ENCODE data around the gene DGCR2.
A peak's percentile ranks its signal among the peaks of the same experiment; 100 is the strongest.
"Not testable (repeated sequence)": the region's sequence is repeated elsewhere in the genome, so short reads cannot be mapped to it uniquely, and the experiment has no call there.

DGCR2 gene, protein sequence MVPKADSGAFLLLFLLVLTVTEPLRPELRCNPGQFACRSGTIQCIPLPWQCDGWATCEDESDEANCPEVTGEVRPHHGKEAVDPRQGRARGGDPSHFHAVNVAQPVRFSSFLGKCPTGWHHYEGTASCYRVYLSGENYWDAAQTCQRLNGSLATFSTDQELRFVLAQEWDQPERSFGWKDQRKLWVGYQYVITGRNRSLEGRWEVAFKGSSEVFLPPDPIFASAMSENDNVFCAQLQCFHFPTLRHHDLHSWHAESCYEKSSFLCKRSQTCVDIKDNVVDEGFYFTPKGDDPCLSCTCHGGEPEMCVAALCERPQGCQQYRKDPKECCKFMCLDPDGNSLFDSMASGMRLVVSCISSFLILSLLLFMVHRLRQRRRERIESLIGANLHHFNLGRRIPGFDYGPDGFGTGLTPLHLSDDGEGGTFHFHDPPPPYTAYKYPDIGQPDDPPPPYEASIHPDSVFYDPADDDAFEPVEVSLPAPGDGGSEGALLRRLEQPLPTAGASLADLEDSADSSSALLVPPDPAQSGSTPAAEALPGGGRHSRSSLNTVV

GRCh38 chr22:19122143-19122751 lies at the start of gene DGCR2:
TSS of gene DGCR2 (minus strand) at chr22:19122412. CDS start at chr22:19122206, 206 bp downstream.
- DNase-seq, result peak; percentile 96

GRCh38 chr22:19169947-19170318 lies 47.7 kb upstream of the DGCR2 start:
- no peak for DNase-seq

DNA sequence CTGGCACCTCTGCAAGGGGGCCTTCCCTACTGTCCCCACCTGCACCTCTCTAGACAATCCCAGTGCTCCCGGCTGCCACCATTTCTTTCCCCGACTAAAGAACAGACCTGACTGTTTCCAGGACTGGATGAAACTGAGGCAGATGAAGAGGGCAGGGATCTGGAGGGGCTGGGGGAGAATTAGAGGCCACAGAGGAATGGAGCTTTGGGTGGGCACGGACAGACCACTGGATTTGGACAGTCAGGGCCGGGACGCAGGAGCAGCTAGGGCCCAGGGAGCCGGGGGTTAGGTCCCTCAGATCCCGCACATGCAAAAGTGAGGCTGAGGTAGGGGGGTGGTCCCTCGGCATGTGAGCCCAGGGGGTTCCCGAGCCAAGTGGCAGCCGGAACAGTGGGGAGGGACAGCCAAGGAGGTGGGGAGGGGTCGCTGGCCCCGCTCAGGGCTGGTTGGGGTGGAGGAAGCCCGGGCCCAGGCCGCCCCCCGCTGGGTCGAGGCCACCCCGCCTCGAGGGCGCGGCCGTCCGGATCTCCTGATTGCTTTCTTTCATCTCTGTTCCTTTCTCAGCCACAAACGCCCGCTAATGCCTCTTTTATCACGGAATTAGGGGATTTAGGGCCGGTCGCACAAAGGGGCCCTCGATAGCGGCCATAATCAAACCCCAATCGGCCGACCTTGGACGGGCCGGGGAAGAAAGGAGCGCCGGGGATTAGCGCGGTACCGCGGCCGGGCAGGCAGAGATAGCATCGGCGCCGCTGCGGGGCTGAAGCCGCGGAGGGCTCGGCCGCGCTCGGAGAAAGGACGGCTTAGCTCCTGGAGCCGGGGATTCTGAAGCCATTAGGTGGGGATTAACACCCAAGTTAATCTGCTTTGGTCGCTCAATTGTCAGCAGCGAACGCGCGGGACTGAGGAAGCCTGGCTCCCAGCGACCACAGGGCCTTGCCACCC lies 47.1 kb upstream of the DGCR2 start:
- no peak for DNase-seq

- DNase-seq, result no peak
Measured at GRCh38 chr22:19168088-19168890, 46.1 kb upstream of the DGCR2 start.

DNA sequence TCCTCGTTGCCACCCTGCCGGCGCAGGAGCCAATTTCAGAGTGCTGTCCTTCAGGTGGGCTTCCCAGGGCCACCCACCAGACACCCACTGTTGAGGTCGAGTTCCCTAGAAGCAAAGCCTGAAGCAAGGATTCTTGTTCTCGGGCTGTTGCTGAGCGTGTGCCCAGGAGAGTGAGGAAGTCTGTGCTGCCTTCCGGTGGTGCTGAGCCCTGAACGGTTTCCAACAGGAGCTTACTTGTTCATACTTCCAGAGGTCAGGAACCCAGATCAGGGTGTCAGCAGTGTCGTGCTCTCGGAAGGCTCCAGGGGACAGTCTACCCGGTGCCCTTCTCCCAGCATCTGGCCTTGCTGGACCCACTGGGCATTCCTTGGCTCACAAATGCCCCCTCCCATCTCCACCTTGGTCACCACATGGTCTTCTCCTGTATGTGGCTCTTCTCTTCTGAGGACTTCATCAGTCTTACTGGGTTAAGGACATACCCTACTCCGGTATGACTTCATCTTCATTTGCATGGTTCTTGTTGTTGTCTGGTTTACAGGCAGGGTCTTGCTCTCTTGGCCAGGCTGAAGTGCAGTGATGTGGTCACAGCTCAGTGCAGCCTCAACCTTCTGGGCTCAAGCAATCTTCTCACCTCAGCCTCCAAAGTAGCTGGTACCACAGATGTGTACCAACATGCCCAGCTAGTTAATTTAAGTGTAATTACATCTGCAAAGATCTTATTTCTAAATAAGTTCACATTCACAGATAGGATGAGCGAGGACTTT lies 45.1 kb upstream of the DGCR2 start:
- no peak for DNase-seq

DNA sequence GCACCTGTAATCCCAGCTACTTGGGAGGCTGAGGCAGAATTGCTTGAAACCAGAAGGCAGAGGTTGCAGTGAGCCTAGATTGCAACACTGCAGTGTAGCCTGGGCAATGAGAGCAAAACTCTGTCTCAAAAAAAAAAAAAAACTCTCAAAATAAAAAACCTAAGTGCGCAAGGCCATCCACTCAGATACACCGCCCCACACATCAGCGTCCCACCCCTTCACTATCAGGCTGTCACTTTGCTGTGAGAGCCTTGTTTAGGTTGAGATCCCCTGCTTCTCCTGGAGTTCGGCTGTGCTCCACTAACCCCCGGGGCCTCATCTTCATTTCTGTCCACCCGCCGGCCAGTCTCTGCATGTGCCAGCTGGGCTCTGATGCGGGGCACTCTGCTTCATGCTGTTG lies 44.2 kb upstream of the DGCR2 start:
- no peak for DNase-seq

- no peak for DNase-seq
Measured at GRCh38 chr22:19164425-19164824, 42.2 kb upstream of the DGCR2 start.

DNA sequence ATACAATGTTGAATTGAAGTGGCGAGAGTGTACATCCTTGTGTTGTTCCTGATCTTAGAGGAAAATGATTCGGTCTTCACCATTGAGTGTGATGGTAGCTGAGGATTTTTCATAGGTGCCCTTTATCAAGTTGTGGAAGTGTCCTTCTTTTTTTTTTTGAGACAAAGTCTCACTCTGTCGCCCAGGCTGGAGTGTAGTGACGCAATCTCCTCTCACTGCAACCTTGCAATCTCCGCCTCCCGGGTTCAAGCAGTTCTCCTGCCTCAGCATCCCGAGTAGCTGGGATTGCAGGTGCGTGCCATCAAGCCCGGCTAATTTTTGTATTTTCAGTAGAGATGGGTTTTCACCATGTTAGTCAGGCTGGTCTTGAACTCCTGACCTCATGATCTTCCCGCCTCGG lies 36.4 kb upstream of the DGCR2 start:
- DNase-seq, result not testable (repeated sequence)

GRCh38 chr22:19156109-19156508 lies 33.9 kb upstream of the DGCR2 start:
- DNase-seq, result not testable (repeated sequence)

GRCh38 chr22:19152942-19153883 lies 31.0 kb upstream of the DGCR2 start:
- no peak for DNase-seq

- DNase-seq, result no peak
Measured at GRCh38 chr22:19151329-19152191, 29.3 kb upstream of the DGCR2 start.

GRCh38 chr22:19150482-19151328 lies 28.5 kb upstream of the DGCR2 start:
- no peak for DNase-seq

GRCh38 chr22:19149991-19150390 lies 27.8 kb upstream of the DGCR2 start, which contains the start of gene GSC2:
TSS of gene GSC2 (minus strand) at chr22:19150292. CDS start at chr22:19150283, 9 bp downstream.
- DNase-seq, result no peak

DNA sequence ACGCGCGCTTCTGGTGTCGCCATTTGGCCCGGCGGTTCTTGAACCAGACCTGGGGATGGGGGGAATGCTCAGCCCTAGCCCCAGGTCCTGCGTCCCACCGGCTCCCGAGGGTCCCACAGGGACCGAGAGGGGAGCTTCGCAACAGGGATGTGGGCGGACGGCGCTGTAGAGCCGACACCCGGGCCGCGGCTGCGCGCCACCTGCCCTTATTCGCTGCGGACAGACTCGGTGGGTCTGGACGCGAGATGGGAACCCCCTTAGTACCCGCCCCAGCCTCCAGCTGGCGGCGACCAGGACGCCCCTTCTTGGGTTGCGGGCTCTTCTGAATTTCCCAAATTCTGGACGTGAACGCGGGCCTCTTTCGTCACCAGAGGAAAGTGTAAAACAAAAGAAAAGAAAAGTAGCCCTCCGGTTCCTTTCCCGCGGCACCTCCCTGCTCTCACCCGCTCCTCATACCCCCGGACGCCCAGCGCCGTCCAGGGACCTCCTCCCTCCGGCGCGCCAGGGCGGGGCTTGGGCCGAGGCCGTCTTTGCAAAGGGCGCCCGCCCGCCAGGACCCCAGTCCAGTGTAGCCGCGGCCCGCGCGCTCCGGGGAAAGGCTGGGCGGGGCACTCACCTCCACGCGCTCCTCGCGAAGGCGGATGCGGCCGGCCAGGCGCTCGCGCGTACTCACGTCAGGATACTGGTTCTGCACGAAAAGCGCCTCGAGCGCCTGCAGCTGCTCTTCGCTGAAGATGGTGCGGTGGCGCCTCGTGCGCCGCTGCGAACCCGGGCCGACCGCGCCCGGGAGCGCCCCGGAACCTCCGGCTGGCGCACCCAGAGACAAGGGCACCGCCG lies 27.1 kb upstream of the DGCR2 start:
- peak; percentile 40 for DNase-seq

- no peak for DNase-seq
Measured at GRCh38 chr22:19148417-19149046, 26.3 kb upstream of the DGCR2 start.

DNA sequence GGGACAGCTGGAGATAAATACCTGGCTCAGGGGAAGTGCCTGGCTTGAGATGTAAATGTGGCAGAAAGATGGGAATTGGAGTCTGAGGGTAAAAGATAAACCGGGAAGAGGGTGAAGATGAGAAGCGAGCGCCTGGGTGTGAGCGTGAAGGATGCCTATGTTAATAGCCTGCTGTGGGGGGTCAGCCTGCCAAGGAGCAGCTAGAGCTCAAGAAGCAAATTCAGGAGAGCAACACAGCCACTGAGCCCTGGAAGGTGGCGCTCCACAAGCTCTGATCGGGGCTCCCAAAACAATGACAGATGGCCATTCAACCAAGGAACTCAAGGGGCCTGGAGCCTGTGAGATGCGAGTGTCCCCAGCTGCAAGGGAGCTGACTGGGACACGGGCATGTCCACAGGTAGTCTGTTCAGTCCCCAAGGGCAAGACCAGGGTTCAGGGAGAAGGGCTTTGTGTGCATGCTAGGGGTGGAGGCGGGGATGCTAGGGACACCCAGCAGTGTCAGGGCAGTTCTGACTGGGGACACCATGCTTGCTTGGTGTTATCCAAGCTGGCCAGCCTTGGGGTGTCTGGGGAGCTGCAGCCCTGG lies 25.1 kb upstream of the DGCR2 start:
- DNase-seq, result no peak
